Measurements from ENCODE around the gene CNTD1. TPM values are rescaled to one million over a fixed set of nuclear protein-coding genes. Genes with fewer than 3 reads are reported as not detected.

Gene CNTD1
- total and polyA plus RNA-seq, 7 donors, result 0.24 to 1.3 (median 0.76) TPM; not detected in 1

- no peak for TF ChIP-seq CTCF (IDR thresholded peaks at IDR 0.05)
- Histone ChIP-seq H3K4me3 (no peak overlapping the region), H3K27ac (no peak overlapping the region), H3K4me1 (no peaks in the 10 kb centered on the region), H3K27me3 (ENCODE audit: insufficient read depth in 3 of 3, low read length in 2 of 3) (no peaks in the 10 kb centered on the region), H3K9me3 (no peaks in the 10 kb centered on the region), H3K36me3 (ENCODE audit: insufficient read depth in 1 of 2, low read depth in 1 of 2) (peaks cover 0 to 53% of the 10 kb centered on the region in 2 donors)
- DNase-seq (peak; percentile 43 to 72), ATAC-seq (peak; percentile 73 to 91 (median 86))
- WGBS, 3 donors, result 8 to 27% (median 21%) methylated on average over 3 of the region's 3 CpGs
- intact Hi-C loops (cut with DNase I), result no loop called here
Observed at GRCh38 chr17:42809250-42809649, 10.6 kb downstream of the CNTD1 start.

- ATAC-seq (peak in 1 of 4 donors; percentile 27), DNase-seq (no peak)
- 58 to 61% (median 59%) methylated on average over 8 of the region's 8 CpGs for WGBS, 3 donors
- Histone ChIP-seq H3K4me3 (no peak overlapping the region), H3K9me3 (no peaks in the 10 kb centered on the region), H3K27ac (no peak overlapping the region), H3K27me3 (ENCODE audit: insufficient read depth in 3 of 3, low read length in 2 of 3) (no peaks in the 10 kb centered on the region), H3K4me1 (no peaks in the 10 kb centered on the region), H3K36me3 (ENCODE audit: insufficient read depth in 1 of 2, low read depth in 1 of 2) (peaks cover 11 to 100% of the 10 kb centered on the region in 2 donors)
- intact Hi-C loops (cut with DNase I), result loop anchor here in 1 of 2 donors (5.0 kb wide), 1 partner anchor 93 kb away; no protein-coding TSS in a partner anchor
- TF ChIP-seq CTCF (IDR thresholded peaks at IDR 0.05), result no peak
Observed at GRCh38 chr17:42814633-42815399, 16.2 kb downstream of the CNTD1 start.

- Histone ChIP-seq H3K27ac (no peak overlapping the region), H3K27me3 (ENCODE audit: insufficient read depth in 3 of 3, low read length in 2 of 3) (no peaks in the 10 kb centered on the region), H3K4me1 (peaks cover 4% of the 10 kb centered on the region), H3K4me3 (no peak overlapping the region), H3K9me3 (no peaks in the 10 kb centered on the region), H3K36me3 (ENCODE audit: insufficient read depth in 1 of 2, low read depth in 1 of 2) (peaks cover 11 to 100% of the 10 kb centered on the region in 2 donors)
- no peak for TF ChIP-seq CTCF (IDR thresholded peaks at IDR 0.05)
- WGBS, 3 donors, result 64 to 88% (median 66%) methylated on average over 1 of the region's 1 CpG
- intact Hi-C loops (cut with DNase I), result loop anchor here in 1 of 2 donors (5.0 kb wide), 1 partner anchor 96 kb away; no protein-coding TSS in a partner anchor
- ATAC-seq (no peak), DNase-seq (no peak)
Observed at GRCh38 chr17:42817866-42818265, 19.2 kb downstream of the CNTD1 start.

GRCh38 chr17:42818379-42818778 is 19.7 kb downstream of the CNTD1 start:
- no peak for TF ChIP-seq CTCF (IDR thresholded peaks at IDR 0.05)

More at GRCh38 chr17:42818379-42818778, 19.7 kb downstream of the CNTD1 start:
- peaks cover 11 to 98% of the 10 kb centered on the region in 2 donors for H3K36me3 ChIP-seq (ENCODE audit: insufficient read depth in 1 of 2, low read depth in 1 of 2)
- 71 to 75% (median 73%) methylated on average over 5 of the region's 5 CpGs for WGBS, 3 donors
- peaks cover 9% of the 10 kb centered on the region for H3K4me1 ChIP-seq
- H3K27me3 ChIP-seq (ENCODE audit: insufficient read depth in 3 of 3, low read length in 2 of 3), result no peaks in the 10 kb centered on the region
- no peak for DNase-seq
- intact Hi-C loops (cut with DNase I), result loop anchor here in 1 of 2 donors (5.0 kb wide), 1 partner anchor 96 kb away; no protein-coding TSS in a partner anchor
- H3K27ac ChIP-seq, result no peak overlapping the region
- no peak overlapping the region for H3K4me3 ChIP-seq
- no peak for ATAC-seq
- H3K9me3 ChIP-seq, result no peaks in the 10 kb centered on the region

Data from psoas muscle (tissue), 8 donors.